ENCODE data around the gene NPC1.
"Not testable (repeated sequence)": the region's sequence is repeated elsewhere in the genome, so short reads cannot be mapped to it uniquely, and the experiment has no call there.

Gene NPC1

DNA sequence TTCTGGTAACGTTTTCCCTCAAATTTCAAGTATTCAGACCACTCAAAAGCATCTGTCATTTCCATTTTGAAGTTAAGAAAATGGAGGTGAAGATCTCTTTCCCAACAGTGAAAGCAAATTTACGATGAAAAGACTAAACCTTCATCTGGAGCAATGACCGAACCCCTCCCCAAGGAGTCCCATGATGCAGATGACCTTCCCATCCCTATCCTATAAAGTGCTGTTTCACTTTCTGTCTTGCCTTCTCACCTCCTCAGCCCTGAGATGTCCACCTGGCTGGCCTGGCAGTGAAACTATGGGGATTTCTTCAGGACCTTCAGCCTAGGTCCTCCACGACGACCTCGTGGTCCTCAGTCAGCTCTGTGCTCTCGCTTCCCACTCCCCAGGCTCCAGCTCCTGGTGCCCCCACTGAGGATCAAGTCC lies 925 bp upstream of the NPC1 start:
- TF ChIP-seq Cebpa-rat (IDR thresholded peaks at IDR 0.05): no peak
- H3K4me2 ChIP-seq: peak overlapping the region; percentile 70
- peak overlapping the region; percentile 91 for H3K4me3 ChIP-seq
- 0 out of 2 replicates have a peak overlapping the region, but pooled peaks have one; percentile 1 for H3K27ac ChIP-seq
- H3K9me3 ChIP-seq: no peaks in the 10 kb centered on the region
- H4K20me1 ChIP-seq: peaks cover 28% of the 10 kb centered on the region
- peaks cover 39% of the 10 kb centered on the region for H3K4me1 ChIP-seq
- peaks cover 14% of the 10 kb centered on the region for H3K36me3 ChIP-seq
- peak overlapping the region; percentile 25; the same call in 1 of the 2 replicates for H3K9ac ChIP-seq
- H3K27me3 ChIP-seq: no peaks in the 10 kb centered on the region

DNA sequence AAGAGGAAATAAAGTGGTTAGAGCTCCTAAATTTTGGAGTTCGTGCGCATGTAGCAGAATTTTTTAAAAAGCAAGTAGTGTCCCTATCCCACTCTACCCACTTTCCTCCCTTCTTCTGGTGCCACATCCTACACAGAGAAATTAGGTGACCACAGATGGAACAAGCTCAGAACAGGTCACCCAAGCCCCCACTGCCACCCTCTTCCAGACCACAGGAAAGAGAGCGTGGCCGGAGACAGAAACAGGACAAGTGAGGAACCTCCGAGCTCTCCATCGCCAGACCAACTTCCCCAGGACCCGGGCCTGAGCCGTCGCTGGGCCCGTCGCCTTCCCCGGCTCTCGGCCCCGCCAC lies 433 bp downstream of the NPC1 start:
- no peaks in the 10 kb centered on the region for H3K27me3 ChIP-seq
- no peaks in the 10 kb centered on the region for H3K9me3 ChIP-seq
- peaks cover 26% of the 10 kb centered on the region for H3K36me3 ChIP-seq
- peak overlapping the region; percentile 91 for H3K4me3 ChIP-seq
- peaks cover 42% of the 10 kb centered on the region for H4K20me1 ChIP-seq
- peak overlapping the region; percentile 90 for H3K27ac ChIP-seq
- H3K4me2 ChIP-seq: peak overlapping the region; percentile 96
- H3K9ac ChIP-seq: peak overlapping the region; percentile 90
- H3K4me1 ChIP-seq: peaks cover 40% of the 10 kb centered on the region
- no peak for TF ChIP-seq Cebpa-rat (IDR thresholded peaks at IDR 0.05)

DNA sequence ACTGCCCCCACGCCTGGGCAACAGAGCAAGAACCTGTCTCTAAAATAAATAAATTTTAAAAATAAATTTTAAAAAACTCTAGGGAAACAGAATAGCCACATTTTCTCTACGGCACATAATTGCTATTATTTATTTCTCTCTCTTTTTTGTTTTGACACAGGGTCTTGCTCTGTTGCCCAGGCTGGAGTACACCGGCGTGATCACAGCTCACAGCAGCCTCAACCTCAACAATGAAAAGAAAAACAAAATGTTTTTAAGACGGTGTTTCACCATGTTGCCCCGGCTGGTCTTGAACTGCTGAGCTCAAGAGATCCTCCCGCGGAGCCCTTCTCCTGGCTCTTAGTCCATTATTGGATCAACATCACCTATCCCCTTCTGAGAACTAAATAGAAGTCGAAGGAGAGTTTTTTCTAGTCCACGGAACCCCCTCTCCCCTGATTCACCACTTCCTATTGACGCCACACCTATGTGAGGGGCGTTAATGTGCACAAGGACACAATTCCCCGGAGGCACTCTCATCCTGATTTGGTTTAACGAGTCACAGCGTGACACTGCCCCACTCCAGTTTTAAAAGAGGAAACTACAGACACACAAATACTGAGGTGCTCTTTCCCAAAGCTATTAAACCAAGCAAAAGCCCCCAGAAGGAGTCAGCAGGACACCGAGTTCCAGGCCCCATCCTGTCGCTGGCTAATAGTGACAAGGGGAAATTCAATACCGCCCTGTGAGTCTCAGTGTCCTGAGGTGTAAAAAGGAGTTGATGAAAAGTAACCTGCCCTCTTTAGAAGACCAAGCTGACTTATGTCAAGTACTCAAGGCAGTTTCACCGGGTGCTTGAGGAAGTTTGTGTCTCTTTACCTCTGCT lies 1.1 kb downstream of the NPC1 start:
- no peak for TF ChIP-seq Cebpa-rat (IDR thresholded peaks at IDR 0.05)
- peak overlapping the region; percentile 91 for H3K4me3 ChIP-seq
- H4K20me1 ChIP-seq: peaks cover 48% of the 10 kb centered on the region
- peak overlapping the region; percentile 90 for H3K9ac ChIP-seq
- peaks cover 32% of the 10 kb centered on the region for H3K36me3 ChIP-seq
- H3K27ac ChIP-seq: peak overlapping the region; percentile 90
- no peaks in the 10 kb centered on the region for H3K9me3 ChIP-seq
- no peaks in the 10 kb centered on the region for H3K27me3 ChIP-seq
- peaks cover 45% of the 10 kb centered on the region for H3K4me1 ChIP-seq
- H3K4me2 ChIP-seq: peak overlapping the region; percentile 96

DNA sequence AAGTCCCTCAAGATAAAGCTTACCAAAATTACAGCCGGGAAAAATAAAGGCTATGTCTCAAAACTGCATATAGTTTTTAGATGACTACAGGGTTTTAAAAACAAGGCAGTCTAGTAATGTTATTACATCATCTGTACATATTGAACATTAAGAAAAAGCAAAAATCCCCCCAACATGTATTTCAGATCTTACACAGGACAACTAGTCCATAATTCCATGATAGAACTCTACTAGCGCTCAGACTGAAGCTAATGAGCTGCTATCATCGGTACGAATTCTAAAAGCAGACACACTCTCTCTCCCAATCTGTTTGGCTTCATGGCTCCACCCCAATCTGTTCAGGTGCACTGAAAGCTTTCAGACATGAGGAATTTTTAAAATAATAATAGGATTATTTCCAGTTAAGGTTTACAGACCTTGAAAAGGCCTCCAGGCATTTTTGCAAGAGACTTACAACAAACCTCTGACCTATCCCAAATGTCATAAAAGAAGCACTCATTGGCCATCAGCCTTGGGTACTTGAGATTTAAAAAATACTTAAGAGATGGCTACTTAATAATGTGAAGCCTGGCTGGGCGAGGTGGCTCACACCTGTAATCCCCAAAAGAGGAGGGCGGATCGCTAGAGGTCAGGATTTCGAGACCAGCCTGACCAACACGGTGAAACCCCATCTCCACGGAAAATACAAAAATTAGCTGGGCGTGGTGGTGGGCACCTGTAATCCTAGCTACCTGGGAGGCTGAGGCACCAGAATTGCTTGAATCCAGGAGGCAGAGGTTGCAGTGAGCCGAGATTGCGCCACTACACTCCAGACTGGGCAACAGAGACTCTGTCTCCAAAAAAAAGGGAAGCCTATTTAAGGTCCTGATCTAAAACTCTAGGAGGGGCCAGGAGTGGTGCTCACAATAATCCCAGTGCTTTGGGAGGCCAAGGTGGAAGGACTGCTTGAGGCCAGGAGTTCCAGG lies 2.0 kb downstream of the NPC1 start:
- Histone ChIP-seq H3K9ac (peak overlapping the region; percentile 90; the same call in 1 of the 2 replicates), H3K27ac (peak overlapping the region; percentile 90)

DNA sequence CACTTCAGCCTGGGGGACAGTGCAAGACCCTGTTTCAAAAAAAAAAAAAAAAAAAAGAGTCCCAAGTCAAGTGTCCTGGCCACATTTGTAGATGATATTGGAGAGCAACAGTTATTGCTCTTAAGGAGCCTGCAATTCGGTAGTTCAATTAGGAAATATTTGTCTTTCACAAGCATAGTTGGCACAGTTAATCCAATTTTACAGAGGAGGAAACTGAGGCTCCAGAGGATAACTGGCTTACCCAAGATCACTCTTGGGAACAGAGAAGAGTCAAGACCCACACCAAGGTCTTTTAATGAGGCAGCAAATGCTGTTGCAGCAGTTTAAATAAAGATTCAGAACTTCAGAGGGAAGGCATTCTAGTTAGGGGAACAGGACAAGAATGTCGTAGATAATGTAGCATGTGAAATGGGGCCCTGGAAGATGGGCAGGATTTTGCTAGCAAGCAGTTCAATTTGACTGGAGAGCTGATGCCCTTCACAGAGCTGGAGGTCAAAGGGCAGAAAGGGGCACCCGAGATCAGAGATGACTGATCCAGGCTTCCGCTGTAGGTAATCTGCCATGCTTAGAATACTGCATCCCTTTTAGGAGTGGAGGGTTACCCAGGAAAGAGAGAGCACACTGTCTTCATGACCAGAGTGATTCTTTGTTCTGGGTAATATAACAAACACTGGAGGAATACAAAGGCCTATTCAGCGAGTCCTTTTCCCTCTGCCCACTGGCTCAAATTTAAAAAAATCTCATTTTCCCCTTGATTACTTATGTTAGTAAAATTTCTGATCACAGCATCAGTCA lies 3.0 kb downstream of the NPC1 start:
- TF ChIP-seq Cebpa-rat (IDR thresholded peaks at IDR 0.05): no peak
- Histone ChIP-seq H3K36me3 (peaks cover 34% of the 10 kb centered on the region), H3K9me3 (no peaks in the 10 kb centered on the region), H3K4me2 (peak overlapping the region; percentile 96), H3K4me1 (peaks cover 65% of the 10 kb centered on the region), H3K27ac (no peak overlapping the region), H3K9ac (no peak overlapping the region), H3K27me3 (no peaks in the 10 kb centered on the region), H3K4me3 (no peak overlapping the region), H4K20me1 (peaks cover 68% of the 10 kb centered on the region)

More for the DNA sequence above, 2.0 kb downstream of the NPC1 start:
- Histone ChIP-seq H3K4me2 (peak overlapping the region; percentile 96), H3K4me3 (peak overlapping the region; percentile 91), H3K36me3 (peaks cover 33% of the 10 kb centered on the region), H3K4me1 (peaks cover 55% of the 10 kb centered on the region), H4K20me1 (peaks cover 57% of the 10 kb centered on the region), H3K9me3 (no peaks in the 10 kb centered on the region), H3K27me3 (no peaks in the 10 kb centered on the region)
- TF ChIP-seq Cebpa-rat (IDR thresholded peaks at IDR 0.05): no peak

DNA sequence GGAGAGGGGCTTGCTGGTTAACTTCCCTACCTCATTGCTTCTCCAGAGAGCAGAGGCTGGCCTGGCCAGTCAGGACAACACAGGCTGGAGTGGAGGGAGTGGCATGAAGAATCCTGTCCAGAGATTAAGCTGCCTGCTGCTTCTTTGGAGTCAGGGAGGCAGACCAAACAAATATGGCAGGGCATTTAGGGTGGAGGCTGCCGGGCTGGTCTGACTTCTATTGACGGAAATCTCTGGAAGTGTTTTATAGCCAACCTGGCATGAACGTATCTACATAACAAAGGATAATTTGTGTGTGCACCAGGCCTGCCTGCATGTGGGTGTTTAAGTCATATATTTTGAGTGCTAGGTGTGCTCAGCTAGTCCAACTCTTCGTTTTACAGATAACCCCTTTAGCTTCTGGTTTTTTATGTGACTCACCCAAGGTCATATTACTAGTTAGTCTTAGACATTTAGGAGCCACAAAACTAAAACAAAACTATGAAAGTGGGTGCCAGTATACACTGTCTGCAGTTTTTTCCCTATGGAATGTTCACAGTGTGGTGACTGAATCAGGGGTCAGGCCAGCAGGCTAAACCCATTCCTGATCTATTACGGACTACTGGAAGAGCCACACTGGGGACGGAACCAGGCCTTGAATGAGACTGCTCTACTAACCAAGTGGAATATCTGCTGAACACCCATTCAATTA lies 5.5 kb downstream of the NPC1 start:
- Histone ChIP-seq H4K20me1 (peaks cover 79% of the 10 kb centered on the region), H3K36me3 (peaks cover 49% of the 10 kb centered on the region), H3K4me2 (peak overlapping the region; percentile 72; the same call in 1 of the 2 replicates), H3K9me3 (no peaks in the 10 kb centered on the region), H3K4me1 (peaks cover 63% of the 10 kb centered on the region), H3K27ac (no peak overlapping the region), H3K4me3 (no peak overlapping the region), H3K27me3 (no peaks in the 10 kb centered on the region), H3K9ac (no peak overlapping the region)
- no peak for TF ChIP-seq Cebpa-rat (IDR thresholded peaks at IDR 0.05)

DNA sequence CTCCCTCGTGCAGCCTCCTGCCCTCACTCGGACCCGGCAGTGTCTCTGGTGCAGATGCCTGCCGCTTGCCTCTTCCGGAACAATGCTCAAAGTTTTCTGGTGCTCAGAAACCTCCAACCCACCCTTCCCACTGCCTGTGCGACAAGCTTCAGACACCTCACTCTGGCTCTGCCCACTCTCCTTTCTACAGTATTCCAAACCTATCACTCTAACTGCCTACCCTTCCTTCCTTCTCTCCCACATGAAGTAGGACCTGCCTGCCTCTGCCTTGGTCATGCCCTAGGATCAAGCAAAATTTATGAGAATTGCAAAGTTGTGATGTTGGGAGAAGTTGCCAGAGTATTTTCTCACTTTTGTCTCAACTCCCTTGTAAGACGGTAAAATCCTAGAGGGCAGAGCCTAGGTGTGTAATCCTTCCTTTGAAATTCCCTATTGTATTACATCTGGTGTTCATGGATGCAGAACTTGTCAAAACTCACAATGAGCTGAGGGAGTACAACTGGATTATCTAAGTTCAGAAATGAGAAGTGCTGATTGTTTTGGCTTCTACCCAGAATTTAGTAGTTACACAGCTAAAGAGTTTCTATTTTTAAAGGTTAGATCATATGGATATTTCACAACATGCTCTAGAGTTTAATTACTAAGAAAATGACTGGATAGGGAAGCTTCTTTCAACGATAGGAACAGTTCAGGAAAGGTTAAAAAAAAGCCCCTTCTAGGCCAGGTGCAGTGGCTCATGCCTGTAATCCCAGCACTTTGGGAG lies 7.2 kb downstream of the NPC1 start:
- H3K27me3 ChIP-seq: no peaks in the 10 kb centered on the region
- H3K4me3 ChIP-seq: no peak overlapping the region
- peaks cover 57% of the 10 kb centered on the region for H3K36me3 ChIP-seq
- H3K4me2 ChIP-seq: peak overlapping the region; percentile 72
- peak overlapping the region; percentile 50; the same call in 1 of the 2 replicates for H3K27ac ChIP-seq
- peaks cover 62% of the 10 kb centered on the region for H3K4me1 ChIP-seq
- H4K20me1 ChIP-seq: peaks cover 84% of the 10 kb centered on the region
- H3K9ac ChIP-seq: peak overlapping the region; percentile 45; the same call in 1 of the 2 replicates
- TF ChIP-seq Cebpa-rat (IDR thresholded peaks at IDR 0.05): no peak
- H3K9me3 ChIP-seq: no peaks in the 10 kb centered on the region

DNA sequence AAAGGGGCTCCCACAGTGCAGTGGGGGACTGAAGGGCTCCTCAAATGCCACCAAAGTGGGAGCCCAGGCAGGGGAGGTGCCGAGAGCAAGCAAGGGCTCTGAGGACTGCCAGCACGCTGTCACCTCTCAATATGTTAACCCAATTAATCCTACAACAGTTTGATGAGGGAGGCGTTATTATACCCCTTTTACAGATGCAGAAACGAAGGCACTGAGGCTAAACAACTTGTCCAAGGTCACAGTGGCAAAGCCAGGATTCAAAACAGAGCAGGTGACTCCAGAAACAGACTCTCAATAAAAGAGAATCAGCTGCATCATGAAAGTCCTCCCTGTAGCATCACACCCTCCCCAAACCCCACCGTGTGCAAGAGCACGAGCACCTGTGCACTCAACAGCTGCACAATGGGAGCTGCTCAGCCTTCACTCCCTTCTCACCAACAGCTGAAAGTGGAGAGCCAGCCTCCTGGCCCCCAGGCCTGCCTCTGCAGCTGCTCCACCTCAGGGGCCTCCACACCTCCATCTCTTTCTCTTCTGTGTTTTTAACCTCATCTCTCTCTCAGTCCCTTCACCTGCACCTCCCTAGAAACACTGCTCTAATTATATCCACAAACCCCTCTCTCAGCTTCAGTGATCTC lies 8.1 kb downstream of the NPC1 start:
- H3K4me1 ChIP-seq: peaks cover 62% of the 10 kb centered on the region
- H3K36me3 ChIP-seq: peaks cover 56% of the 10 kb centered on the region
- no peaks in the 10 kb centered on the region for H3K27me3 ChIP-seq
- peaks cover 85% of the 10 kb centered on the region for H4K20me1 ChIP-seq
- H3K4me2 ChIP-seq: peak overlapping the region; percentile 72
- no peak for TF ChIP-seq Cebpa-rat (IDR thresholded peaks at IDR 0.05)
- no peak overlapping the region for H3K4me3 ChIP-seq
- H3K27ac ChIP-seq: peak overlapping the region; percentile 50; the same call in 1 of the 2 replicates
- H3K9me3 ChIP-seq: no peaks in the 10 kb centered on the region
- peak overlapping the region; percentile 45; the same call in 1 of the 2 replicates for H3K9ac ChIP-seq

DNA sequence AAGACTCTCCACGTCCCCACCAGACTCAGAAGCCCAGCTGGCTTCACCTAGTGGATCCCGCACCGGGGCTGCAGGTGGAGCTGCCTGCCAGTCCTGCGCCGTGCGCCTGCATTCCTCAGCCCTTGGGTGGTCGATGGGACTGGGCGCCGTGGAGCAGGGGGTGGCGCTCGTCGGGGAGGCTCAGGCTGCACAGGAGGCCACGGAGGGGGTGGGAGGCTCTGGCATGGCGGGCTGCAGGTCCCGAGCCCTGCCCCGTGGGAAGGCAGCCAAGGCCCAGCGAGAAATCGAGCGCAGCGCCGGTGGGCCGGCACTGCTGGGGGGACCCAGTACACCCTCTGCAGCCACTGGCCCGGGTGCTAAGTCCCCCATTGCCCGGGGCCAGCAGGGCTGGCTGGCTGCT lies 8.8 kb downstream of the NPC1 start:
- Histone ChIP-seq H3K4me1 (peaks cover 57% of the 10 kb centered on the region), H3K36me3 (peaks cover 56% of the 10 kb centered on the region), H4K20me1 (peaks cover 80% of the 10 kb centered on the region)
- H3K9me3 ChIP-seq, H3K27ac ChIP-seq, H3K9ac ChIP-seq, H3K4me3 ChIP-seq, H3K4me2 ChIP-seq, H3K27me3 ChIP-seq: not testable (repeated sequence)
